ENCODE measurements around the gene HRH1.

DNA sequence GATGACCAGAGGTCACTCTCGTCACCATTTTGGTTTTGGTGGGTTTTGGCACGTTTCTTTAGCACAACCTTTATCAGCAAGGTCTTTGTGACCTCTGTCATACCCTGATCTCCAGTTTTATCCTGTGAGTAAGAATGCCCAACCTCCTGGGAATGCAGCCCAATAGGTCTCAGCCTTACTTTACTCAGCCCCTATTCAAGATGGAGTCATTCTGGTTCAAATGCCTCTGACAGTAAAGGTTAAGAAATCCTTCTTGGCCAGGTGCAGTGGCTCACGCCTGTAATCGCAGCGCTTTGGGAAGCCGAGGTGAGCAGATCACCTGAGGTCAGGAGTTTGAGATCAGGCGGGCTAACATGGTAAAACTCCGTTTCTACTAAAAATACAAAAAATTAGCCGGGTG lies 114.7 kb downstream of the HRH1 start:
- TF ChIP-seq YY1 (tag by site-specific recombination; IDR thresholded peaks at IDR 0.05) (no peak), BCL11A (tag by site-specific recombination; IDR thresholded peaks at IDR 0.05; ENCODE audit: low read depth) (no peak), ZNF16 (tag by site-specific recombination; IDR thresholded peaks at IDR 0.05; ENCODE audit: low read depth) (no peak), GLIS1 (tag by site-specific recombination; IDR thresholded peaks at IDR 0.05) (no peak)
- TF ChIP-seq, protein P1, sequence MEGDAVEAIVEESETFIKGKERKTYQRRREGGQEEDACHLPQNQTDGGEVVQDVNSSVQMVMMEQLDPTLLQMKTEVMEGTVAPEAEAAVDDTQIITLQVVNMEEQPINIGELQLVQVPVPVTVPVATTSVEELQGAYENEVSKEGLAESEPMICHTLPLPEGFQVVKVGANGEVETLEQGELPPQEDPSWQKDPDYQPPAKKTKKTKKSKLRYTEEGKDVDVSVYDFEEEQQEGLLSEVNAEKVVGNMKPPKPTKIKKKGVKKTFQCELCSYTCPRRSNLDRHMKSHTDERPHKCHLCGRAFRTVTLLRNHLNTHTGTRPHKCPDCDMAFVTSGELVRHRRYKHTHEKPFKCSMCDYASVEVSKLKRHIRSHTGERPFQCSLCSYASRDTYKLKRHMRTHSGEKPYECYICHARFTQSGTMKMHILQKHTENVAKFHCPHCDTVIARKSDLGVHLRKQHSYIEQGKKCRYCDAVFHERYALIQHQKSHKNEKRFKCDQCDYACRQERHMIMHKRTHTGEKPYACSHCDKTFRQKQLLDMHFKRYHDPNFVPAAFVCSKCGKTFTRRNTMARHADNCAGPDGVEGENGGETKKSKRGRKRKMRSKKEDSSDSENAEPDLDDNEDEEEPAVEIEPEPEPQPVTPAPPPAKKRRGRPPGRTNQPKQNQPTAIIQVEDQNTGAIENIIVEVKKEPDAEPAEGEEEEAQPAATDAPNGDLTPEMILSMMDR (tag by site-specific recombination; IDR thresholded peaks at IDR 0.05): no peak

Measured in HEK293 (cell line).